ENCODE results near the gene KLHL29.

DNA sequence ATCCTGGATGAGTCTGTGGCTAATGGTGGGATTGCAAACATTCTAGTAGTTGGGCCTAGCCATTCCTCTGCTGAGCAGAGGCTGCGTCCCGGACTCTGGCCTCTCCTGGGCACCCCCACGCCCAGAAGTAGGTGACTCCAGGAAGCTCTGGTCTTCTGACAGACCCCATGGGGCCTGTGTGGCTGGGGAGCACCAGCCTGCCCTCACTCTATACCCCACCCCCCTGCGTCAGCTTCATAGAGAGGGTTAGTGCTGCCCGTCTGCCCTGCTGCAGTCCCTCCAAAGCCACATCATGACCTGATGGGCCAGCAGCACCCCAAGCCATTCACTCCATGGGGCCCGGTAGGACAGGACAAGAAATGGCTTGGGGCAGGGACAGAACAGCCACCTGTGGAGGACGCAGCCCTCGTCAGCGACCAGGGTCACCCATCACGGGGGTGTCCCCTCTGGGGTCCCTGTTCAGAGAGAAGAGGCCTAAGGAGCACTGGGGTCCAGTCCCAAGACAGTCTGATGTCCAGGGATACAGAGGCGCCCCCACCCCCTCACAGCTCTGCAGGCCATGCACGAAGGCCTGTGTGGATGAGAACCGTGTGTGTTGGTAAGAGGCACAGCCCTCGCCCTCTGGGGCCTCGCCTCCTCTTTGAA, 303.6 kb downstream of the KLHL29 start:
- TF ChIP-seq, protein P1, sequence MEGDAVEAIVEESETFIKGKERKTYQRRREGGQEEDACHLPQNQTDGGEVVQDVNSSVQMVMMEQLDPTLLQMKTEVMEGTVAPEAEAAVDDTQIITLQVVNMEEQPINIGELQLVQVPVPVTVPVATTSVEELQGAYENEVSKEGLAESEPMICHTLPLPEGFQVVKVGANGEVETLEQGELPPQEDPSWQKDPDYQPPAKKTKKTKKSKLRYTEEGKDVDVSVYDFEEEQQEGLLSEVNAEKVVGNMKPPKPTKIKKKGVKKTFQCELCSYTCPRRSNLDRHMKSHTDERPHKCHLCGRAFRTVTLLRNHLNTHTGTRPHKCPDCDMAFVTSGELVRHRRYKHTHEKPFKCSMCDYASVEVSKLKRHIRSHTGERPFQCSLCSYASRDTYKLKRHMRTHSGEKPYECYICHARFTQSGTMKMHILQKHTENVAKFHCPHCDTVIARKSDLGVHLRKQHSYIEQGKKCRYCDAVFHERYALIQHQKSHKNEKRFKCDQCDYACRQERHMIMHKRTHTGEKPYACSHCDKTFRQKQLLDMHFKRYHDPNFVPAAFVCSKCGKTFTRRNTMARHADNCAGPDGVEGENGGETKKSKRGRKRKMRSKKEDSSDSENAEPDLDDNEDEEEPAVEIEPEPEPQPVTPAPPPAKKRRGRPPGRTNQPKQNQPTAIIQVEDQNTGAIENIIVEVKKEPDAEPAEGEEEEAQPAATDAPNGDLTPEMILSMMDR (IDR thresholded peaks at IDR 0.05; ENCODE audit: borderline replicate concordance, extremely low read depth, low read length, poor library complexity, severe bottlenecking), result no peak
- no peak for TF ChIP-seq EZH2 (IDR thresholded peaks at IDR 0.05; ENCODE audit: borderline replicate concordance, low read depth, low read length, severe bottlenecking)

All from DND-41 (cell line).